Gastroesophageal sphincter (tissue), 3 donors: ENCODE data around the gene LILRA2.

Experiments used
- CTCF ChIP-seq, 4 experiments: fragments of 200-600 bp in 2 of 4; fragments of 450-650 bp in 2 of 4; sonication (generic) in 1 of 4; IDR thresholded peaks; one replicate each; pipeline ENCODE4 v1.5.1; 2017 to 2019; ENCODE audit warnings: antibody characterized with exemption in 4 of 4, mild to moderate bottlenecking in 2 of 4, moderate library complexity in 2 of 4
- POLR2A ChIP-seq, 2 donors: fragments of 450-650 bp; IDR thresholded peaks; one replicate each; pipeline ENCODE4 v1.6.1; 2017; ENCODE audit warnings: antibody characterized with exemption in 2 of 2, mild to moderate bottlenecking in 2 of 2, moderate library complexity in 1 of 2
- POLR2AphosphoS5 ChIP-seq: sonication (generic); formaldehyde crosslinking; IDR thresholded peaks from one replicate; pipeline ENCODE4 v1.6.1; 2017; ENCODE audit warnings: antibody characterized with exemption

GRCh38 chr19:54552913-54553310 is 20.7 kb upstream of the LILRA2 start:
- TF ChIP-seq POLR2A (IDR thresholded peaks at IDR 0.05) = no peak
- no peak for TF ChIP-seq CTCF (IDR thresholded peaks at IDR 0.05)
- no peak for TF ChIP-seq POLR2AphosphoS5
